GM21723 (cell line): ENCODE measurements around the gene SUGP2.
"Not testable (repeated sequence)": the region's sequence is repeated elsewhere in the genome, so short reads cannot be mapped to it uniquely, and the experiment has no call there.

ENCODE experiments used
- ATAC-seq: cut with Tn5 transposase; IDR thresholded peaks from one replicate; pipeline ENCODE4 v1.9.1; 2021; ENCODE audit warnings: mild to moderate bottlenecking, moderate library complexity; ENCODE audit not compliant: unreplicated experiment

SUGP2 gene

GRCh38 chr19:18961767-18962620, 71.3 kb downstream of the SUGP2 start:
- no peak for ATAC-seq

GRCh38 chr19:18960370-18960769, 72.9 kb downstream of the SUGP2 start:
- ATAC-seq = no peak

- ATAC-seq = no peak
These were observed 78.3 kb downstream of the SUGP2 start for GRCh38 chr19:18955042-18955441.

- ATAC-seq = no peak
These were observed 79.2 kb downstream of the SUGP2 start for GRCh38 chr19:18954094-18954493.

GRCh38 chr19:18952364-18953003, 80.8 kb downstream of the SUGP2 start:
- not testable (repeated sequence) for ATAC-seq

GRCh38 chr19:18951721-18952281, 81.5 kb downstream of the SUGP2 start:
- no peak for ATAC-seq

GRCh38 chr19:18949858-18950257, 83.5 kb downstream of the SUGP2 start:
- ATAC-seq = no peak

GRCh38 chr19:18948976-18949356, 84.4 kb downstream of the SUGP2 start:
- ATAC-seq = no peak

- ATAC-seq = no peak
These were observed 85.0 kb downstream of the SUGP2 start for GRCh38 chr19:18948075-18948975.

- ATAC-seq = no peak
These were observed 86.4 kb downstream of the SUGP2 start for GRCh38 chr19:18946918-18947317.

GRCh38 chr19:18946335-18946734, 87.0 kb downstream of the SUGP2 start:
- ATAC-seq = no peak

GRCh38 chr19:18945297-18945696, 88.0 kb downstream of the SUGP2 start:
- no peak for ATAC-seq

- no peak for ATAC-seq
These were observed 89.9 kb downstream of the SUGP2 start for GRCh38 chr19:18943465-18943864.

- no peak for ATAC-seq
These were observed 90.6 kb downstream of the SUGP2 start for GRCh38 chr19:18942692-18943091.

GRCh38 chr19:18941628-18942354, 91.5 kb downstream of the SUGP2 start:
- no peak for ATAC-seq
